Activated naive CD4-positive, alpha-beta T cell treated with Interleukin-2 at 50 U/mL for 16 hours (primary cell): ENCODE measurements around the gene PLA2G4B.

Experiments
- DNase-seq: peaks from one replicate; pipeline ENCODE4 v3.0.0-alpha.2; 2020

The PLA2G4B gene

DNA sequence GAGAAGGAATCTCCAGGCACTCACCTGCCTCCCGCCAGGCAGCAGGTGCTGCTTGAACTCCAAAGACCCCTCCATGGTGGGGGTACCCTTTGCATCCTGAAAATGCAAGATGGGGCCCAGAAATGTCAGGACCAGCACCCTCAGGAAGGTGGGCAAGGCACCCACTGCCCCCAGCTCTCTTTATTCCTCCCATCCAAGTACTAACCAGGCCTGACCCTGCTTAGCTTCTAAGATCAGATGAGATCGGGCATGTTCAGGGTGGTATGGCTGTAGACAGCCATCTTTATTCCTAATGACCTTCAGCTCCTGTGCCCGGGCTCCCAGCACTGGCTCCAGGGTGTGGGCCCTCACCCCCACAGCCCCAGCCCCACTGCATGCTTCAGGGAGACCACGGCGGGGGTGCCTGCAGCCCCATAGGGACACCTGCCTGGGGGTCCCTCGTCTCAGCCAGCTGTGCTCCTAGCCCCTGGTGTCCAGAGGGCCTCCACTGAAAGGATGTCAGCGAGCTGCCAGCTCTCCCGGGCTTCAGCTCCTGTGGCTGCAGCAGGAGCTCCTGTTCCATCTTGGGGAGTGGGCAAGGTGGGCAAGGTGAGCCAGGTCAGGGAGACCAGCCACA lies 13.2 kb downstream of the PLA2G4B start:
- DNase-seq, result no peak

GRCh38 chr15:41852736-41853590 lies 14.3 kb downstream of the PLA2G4B start:
- DNase-seq, result no peak

- no peak for DNase-seq
Observed at GRCh38 chr15:41853831-41854230, 15.2 kb downstream of the PLA2G4B start.

DNA sequence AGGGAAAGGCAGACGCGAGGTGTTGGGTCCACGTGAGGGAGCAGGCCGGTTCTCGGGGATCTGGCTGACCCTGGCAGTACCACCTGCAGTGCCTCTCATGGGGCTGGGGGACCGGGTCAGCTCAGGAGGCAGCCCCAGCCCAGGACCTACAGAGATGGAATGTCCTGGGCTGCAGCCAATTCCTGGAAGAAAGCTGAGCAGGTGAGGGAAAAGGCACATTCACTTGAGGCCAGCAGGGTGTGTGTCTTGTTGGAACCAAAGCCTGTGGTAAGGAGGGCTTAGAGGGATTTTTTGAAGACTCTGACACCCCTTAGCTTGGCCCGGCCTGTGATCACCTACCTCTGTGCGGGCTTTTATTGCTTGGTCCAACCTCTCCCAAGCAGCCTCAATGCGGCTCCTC lies 15.8 kb downstream of the PLA2G4B start:
- no peak for DNase-seq

DNA sequence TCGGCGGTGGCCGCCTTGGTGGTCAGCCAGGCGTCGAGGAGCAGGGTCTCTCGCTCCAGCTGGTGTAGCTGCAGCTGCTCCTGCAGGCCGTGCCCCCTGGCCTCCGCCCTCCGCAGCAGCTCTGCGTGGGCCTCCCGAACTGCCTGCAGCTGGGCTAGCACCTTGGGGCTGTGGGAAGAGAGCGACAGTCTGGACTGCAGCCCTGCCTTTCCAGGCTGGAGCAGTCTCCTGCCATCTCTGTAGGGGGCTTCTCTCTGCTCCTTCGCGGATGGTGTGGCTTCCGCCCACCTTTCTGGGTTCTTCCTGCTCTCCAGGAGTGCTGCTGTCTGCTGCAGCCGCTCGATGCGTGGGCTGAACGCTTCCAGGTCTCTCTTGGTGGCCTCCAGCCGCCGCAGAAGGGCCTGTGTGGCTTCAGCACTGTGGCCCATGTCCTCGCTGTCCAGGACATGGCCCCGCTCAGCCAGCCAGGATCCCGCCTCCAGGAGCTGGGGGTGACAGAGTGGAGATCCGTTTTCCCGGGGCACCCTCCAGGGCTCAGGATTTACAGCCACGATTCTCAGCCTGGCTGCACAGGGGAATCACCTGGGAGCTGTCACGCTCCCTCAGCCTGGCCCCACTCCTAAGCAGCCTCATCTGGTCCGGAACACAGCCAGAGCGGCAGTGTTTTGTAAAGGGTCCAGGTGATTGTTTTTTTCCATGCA lies 16.8 kb downstream of the PLA2G4B start:
- no peak for DNase-seq

- DNase-seq, result no peak
Observed at GRCh38 chr15:41856262-41856661, 17.6 kb downstream of the PLA2G4B start.

GRCh38 chr15:41856716-41857115 lies 18.1 kb downstream of the PLA2G4B start:
- no peak for DNase-seq

DNA sequence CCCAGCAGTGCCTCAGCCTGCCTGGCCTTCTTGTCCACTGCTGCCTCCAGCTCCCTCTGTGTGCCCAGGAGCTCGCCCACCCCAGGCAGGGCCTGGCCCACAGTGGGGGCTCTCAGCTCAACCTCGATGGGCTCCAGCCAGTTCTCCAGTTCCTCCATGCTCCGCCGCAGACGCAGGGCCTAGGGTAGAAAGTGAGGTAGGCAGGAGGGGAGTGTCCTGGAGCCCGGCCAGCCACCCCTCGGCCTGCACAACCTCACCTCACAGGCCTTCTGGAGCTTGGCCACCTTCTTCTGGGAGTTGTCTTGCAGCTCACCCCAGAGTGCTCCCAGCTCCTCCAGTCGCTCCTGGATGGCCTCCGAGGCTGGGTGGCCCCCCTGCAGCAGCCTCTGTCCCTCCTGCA lies 18.7 kb downstream of the PLA2G4B start:
- no peak for DNase-seq

- no peak for DNase-seq
Observed at GRCh38 chr15:41858756-41859155, 20.1 kb downstream of the PLA2G4B start.

- DNase-seq, result no peak
Observed at GRCh38 chr15:41860049-41860828, 21.6 kb downstream of the PLA2G4B start.

DNA sequence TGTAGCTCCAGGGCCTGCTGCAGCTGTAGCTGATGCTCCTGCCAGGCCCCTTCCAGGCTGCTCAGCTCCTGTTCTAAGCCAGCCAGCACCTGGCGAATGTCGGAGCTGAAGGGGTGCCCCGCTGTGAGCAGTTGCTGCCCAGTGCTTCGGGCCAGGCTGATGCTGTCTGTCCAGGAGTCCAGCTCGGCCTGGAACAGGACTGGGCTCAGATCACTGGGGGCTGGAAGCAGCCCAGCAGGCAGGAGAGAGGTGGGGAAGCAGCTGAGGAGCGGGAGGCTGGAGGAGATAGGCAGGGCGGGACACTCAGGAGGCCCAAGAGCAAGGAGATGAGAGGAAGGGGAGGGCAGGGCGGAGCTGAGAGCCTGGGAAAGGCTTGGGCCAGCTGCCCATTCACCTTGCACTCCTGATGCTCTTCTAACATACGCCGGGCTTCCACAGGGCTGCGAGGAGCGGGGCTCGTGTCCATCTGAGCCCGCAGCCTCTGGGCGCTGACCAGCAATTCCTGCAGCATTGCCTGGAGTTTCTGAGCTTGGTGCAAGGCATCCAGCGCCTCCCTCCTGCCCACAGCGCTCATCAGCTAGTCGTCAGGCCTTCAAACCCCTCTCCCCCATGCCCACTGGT lies 23.2 kb downstream of the PLA2G4B start:
- no peak for DNase-seq

DNA sequence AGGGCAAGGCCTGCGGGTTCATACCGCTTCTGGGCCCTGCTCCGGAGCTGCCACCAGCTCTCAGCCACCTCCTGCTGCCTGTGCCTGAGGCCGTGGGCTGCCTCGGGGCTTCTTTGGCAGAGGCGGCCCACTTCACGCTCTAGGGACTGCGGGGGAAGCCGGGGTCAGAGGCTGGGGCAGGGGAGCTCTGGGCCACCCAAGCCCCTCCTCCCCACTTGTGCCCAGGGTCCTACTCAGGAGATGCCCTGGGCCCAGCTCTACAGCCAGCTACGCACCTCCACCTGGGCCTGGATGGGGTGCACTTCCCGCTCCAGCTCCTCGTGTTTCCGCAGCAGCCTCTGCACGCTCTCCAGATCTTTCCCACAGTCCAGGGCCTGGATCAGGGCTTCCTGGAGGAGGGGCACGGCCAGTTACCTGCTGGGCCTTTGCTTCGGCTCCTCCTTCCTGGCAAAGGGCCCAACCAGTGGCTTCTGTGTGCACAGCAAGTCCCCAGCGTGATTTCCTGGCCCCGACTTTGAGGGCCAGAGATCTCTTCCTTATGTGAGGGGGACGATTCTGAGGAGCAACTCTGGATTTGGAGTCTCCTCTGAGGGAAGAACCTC lies 24.0 kb downstream of the PLA2G4B start:
- no peak for DNase-seq

GRCh38 chr15:41865490-41866055 lies 26.9 kb downstream of the PLA2G4B start:
- no peak for DNase-seq

GRCh38 chr15:41866263-41866703 lies 27.6 kb downstream of the PLA2G4B start:
- no peak for DNase-seq

DNA sequence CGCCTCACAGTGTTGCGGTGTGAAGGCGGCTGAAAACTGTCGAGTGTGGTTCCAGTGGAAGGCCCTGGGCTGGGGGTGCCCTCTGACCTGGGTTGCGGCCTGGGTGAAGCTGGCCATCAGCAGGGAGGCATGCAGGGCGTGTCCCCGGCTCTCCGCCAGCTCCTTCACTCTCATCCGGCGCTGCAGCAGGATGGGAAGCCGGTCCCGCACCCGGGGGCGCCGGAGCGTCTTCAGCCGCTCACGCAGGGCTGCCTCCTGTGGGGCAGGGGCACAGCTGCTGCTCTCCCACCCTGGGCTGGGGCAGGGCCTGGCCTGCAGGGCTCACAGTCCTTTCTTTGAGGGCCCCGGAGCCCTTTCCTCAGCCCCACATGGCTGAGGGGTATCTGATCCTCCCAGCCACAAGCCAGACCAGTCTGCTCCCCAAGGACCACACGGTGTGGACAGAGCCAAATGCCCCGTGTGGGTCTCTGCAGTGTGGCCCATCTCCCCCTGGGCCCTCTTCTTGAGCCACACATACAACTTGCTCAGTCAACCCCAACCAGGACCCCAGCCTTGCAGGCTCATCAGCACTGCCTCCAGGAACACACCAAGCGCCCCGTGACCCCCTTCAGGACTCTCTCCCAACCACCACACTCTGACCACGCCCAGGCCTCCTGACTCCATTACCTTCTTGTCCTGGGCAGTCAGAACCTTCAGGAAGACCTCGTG lies 28.4 kb downstream of the PLA2G4B start:
- no peak for DNase-seq

DNA sequence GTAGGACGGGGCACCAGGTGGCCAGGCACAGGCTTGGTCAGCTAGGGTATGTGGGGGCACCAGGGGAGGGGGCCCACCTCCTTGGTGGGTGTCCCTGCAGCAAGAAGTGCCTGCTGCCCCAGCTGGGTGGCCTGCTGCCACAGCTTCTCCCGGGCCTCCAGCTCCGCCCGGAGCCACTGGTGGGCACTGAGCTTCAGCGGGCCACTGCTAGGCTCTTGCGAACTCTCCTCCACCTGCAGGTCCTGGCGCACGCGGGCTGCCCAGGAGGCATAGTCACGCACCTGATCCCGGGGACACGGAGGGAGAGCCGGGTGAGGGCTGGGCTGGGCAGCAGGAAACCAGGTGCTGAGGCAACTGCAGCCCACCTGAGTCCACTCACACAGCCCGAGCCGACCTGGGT lies 29.7 kb downstream of the PLA2G4B start:
- no peak for DNase-seq

GRCh38 chr15:41869770-41870688 lies 31.4 kb downstream of the PLA2G4B start:
- no peak for DNase-seq

DNA sequence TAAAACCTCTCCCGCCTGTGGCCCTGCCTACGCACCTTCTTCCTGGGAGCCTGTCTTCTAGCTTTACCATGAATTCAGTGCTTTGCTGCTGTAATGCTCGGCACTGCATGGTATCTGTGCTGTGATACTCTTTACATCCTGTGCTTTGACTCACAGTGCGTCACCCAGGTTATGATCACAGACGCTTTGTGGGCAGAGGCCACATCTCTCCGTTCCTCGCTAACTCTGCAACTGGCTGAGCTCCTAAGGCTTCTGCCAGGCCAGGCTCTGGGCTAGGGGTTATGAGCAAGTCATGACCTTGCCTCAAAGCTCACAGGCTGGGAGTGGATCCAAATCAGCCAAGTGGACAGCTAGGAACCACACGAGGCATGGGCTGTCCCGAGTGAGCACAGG lies 32.0 kb downstream of the PLA2G4B start:
- DNase-seq, result peak; percentile 55

- DNase-seq, result no peak
Observed at GRCh38 chr15:41871175-41871905, 32.7 kb downstream of the PLA2G4B start.
